HG03565 (cell line): ENCODE data around the gene TRMT2B.
A peak's percentile ranks its signal among the peaks of the same experiment; 100 is the strongest.
"Not testable (repeated sequence)": the region's sequence is repeated elsewhere in the genome, so short reads cannot be mapped to it uniquely, and the experiment has no call there.

ENCODE experiments used
- ATAC-seq: cut with Tn5 transposase; IDR thresholded peaks from one replicate; pipeline ENCODE4 v1.9.1; 2021; ENCODE audit warnings: mild to moderate bottlenecking, moderate library complexity; ENCODE audit not compliant: unreplicated experiment

The TRMT2B gene

GRCh38 chrX:101012031-101012430, 39.9 kb downstream of the TRMT2B start:
- not testable (repeated sequence) for ATAC-seq

GRCh38 chrX:101009090-101009489, 42.8 kb downstream of the TRMT2B start:
- no peak for ATAC-seq

DNA sequence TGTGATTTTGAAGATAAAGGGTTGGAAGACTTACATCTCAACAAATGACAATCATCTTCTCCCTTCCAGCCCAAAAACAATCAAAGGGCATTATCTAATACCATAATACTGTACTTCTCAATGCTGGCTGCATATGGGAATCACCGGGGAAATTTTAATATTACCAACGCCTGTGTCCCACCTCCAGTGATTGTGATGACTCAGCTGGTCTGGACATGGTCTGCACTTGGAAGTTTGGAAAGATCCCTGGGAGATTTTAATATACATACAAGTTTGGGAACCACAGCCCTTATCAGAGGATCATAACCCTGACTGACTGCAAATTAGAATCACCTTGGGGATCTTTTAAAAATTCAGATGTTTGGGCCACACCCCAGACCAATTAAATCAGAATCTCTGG, 52.5 kb downstream of the TRMT2B start:
- no peak for ATAC-seq

- no peak for ATAC-seq
Measured at GRCh38 chrX:100995469-100995868, 56.4 kb downstream of the TRMT2B start.

GRCh38 chrX:100994352-100995281, 57.3 kb downstream of the TRMT2B start:
- peak; percentile 95 for ATAC-seq

DNA sequence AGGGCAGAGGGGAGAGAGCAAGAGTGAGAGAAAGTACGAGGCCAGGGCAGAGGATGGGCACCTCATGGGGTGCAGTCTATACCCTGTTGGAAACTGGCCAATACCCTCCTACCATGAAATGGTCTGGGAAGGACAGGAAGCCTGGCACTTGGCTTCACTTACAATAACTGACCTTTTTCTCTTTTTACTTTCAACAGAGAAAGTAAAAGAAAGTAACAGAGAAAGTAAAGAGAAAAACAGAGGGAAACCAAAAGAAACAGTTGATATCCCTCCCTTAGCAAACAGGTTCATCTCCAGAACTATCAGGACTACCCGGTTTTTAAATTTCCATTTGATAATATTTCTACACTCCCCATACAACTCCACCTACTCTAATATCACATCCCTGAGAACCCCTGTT, 61.8 kb downstream of the TRMT2B start:
- no peak for ATAC-seq

GRCh38 chrX:100984818-100985217, 67.1 kb downstream of the TRMT2B start:
- ATAC-seq = no peak

- not testable (repeated sequence) for ATAC-seq
Measured at GRCh38 chrX:100981498-100981845, 70.4 kb downstream of the TRMT2B start.

- ATAC-seq = no peak
Measured at GRCh38 chrX:100980608-100981497, 71.1 kb downstream of the TRMT2B start.

DNA sequence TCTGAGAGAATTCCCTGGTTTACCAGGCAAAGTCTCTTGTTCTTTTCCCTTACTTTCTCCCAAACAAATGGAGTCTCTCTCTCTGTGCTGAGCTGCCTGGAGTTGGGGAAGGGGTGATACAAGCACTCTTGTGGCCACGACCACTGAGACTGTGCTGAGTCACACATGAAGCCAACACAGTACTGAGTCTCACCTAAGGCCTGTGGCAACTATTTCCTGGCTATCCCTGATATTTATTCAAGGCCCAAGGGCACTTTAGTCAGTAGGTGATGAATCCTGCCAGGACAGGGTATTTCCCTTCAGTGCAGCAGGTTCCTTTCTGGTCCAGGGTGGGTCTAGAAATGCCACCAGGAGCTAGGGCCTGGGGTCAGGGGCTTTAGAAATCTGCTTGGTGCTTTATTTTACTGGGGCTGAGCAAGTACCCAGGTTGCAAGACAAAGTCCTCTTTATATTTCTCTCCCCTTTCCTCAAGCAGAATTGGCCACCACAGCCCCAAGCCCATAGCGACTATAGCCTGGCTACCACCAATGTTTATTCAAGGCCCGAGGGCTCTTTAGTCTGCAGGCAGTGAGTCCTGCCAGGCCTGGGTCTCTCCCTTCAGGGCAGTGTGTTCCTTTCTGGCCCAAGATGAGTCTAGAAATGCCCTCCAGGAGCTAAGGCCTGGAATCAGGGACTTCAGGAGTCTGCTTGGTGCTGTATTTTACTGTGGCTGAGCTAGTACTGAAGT, 71.9 kb downstream of the TRMT2B start:
- ATAC-seq = no peak

- ATAC-seq = no peak
Measured at GRCh38 chrX:100976211-100976610, 75.7 kb downstream of the TRMT2B start.

DNA sequence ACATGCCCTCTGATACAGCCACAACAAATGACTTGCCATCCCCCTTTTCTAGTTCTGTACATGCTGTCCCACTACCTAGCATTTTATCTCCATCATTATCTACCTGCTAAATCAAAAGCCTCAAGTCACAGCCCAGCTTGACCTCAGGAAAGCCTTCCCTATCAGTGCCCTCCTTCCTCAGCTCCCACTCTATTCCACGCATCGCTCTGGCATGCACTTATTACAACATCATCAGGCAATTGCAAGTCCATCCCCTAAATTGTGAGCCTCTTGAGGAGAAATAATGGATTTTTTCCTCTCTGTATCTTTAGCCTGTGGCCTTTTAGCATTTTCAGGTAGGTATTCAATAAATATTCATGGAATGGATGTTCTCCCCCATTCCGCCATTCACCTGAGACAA, 76.7 kb downstream of the TRMT2B start:
- ATAC-seq = no peak

DNA sequence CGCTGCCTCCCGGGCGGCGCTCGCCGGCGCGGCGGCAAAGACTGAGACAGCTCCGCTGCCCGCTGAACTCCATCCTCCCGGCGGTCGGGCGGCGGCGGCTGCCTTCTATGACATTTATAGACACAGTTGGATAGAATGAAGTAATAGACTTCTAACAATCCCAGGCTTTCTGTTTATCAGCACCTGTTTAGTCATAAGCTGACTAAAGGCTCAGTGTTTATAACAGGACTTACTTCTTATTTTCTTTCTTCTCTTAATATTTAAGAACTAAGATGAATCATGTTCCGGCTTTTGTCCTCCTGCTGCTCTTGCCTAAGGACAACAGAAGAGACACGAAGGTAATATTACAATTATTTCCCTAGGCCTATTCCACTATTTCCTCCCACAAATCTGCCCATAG, 78.5 kb downstream of the TRMT2B start:
- no peak for ATAC-seq

GRCh38 chrX:100969936-100970335, 82.0 kb downstream of the TRMT2B start:
- no peak for ATAC-seq

DNA sequence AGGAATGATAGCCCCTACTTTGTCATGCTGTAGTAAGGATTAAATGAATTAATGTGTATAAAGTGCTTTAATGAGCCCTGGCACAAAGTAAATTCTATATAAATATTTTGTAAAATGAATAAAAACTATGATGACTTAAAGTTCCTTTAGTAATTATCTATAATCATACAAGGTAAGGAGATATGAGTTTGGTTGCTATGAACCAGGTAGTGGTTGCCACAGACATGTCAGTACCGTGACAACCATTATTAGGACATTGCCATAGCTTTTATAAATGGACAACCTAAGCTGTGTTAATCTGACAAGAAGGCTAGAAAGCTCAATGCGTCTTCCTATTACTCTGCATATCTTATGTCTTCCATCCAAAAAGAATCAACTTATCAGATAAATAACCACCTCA, 82.5 kb downstream of the TRMT2B start, which contains the start of gene ARL13A:
Gene ARL13A (plus strand): TSS at position 301 of the 400 bp plus-strand sequence. CDS start 3,982 bp downstream, outside the sequence.
- no peak for ATAC-seq

GRCh38 chrX:100964362-100964761, 87.5 kb downstream of the TRMT2B start:
- ATAC-seq = no peak

- no peak for ATAC-seq
Measured at GRCh38 chrX:100962811-100963210, 89.1 kb downstream of the TRMT2B start.
